T47D (cell line): ENCODE data around the gene CSRP3.

Experiments used
- DNase-seq, 2 experiments: peaks; one replicate each; pipeline versions ENCODE4 v3.0.0 to v3.0.0-alpha.2; 2011 to 2012; ENCODE audit warnings: low read depth in 1 of 2, low spot score in 1 of 2
- JUND ChIP-seq: IDR thresholded peaks from 2 replicates; pipeline ENCODE4 v1.6.1; 2012; ENCODE audit warnings: low read depth
- in situ Hi-C: cut with HindIII; loops from 2 replicates; pipeline ENCODE4 v1.10.0; 2016; ENCODE audit warnings: low sequenced_read_pairs, low pct_unique_long_range_greater_than_20kb

Gene CSRP3

GRCh38 chr11:19216709-19217374 lies 15.1 kb upstream of the CSRP3 start:
- TF ChIP-seq JUND: no peak
- peak; percentile 13 to 85 for DNase-seq
- in situ Hi-C loops: no loop called here

GRCh38 chr11:19216021-19216420 lies 14.2 kb upstream of the CSRP3 start:
- in situ Hi-C loops: no loop called here
- DNase-seq: no peak
- no peak for TF ChIP-seq JUND

GRCh38 chr11:19209617-19210370 lies 8.0 kb upstream of the CSRP3 start:
- no peak for DNase-seq
- TF ChIP-seq JUND: no peak
- in situ Hi-C loops: no loop called here

- no peak for TF ChIP-seq JUND
- in situ Hi-C loops: no loop called here
- DNase-seq: no peak
Measured at GRCh38 chr11:19208959-19209546, 7.3 kb upstream of the CSRP3 start.

- DNase-seq: no peak
- in situ Hi-C loops: no loop called here
- TF ChIP-seq JUND: no peak
Measured at GRCh38 chr11:19208181-19208580, 6.4 kb upstream of the CSRP3 start.

GRCh38 chr11:19204836-19205235 lies 3.1 kb upstream of the CSRP3 start:
- no peak for DNase-seq
- no peak for TF ChIP-seq JUND
- in situ Hi-C loops: no loop called here

GRCh38 chr11:19200410-19201201 lies 1.2 kb downstream of the CSRP3 start:
- peak in 1 of 2 experiments; percentile 83 for DNase-seq
- no peak for TF ChIP-seq JUND
- in situ Hi-C loops: no loop called here

GRCh38 chr11:19199771-19200170 lies 2.0 kb downstream of the CSRP3 start:
- TF ChIP-seq JUND: no peak
- in situ Hi-C loops: no loop called here
- DNase-seq: no peak

GRCh38 chr11:19199048-19199447 lies 2.7 kb downstream of the CSRP3 start:
- no peak for DNase-seq
- no peak for TF ChIP-seq JUND
- in situ Hi-C loops: no loop called here

- in situ Hi-C loops: no loop called here
- no peak for TF ChIP-seq JUND
- no peak for DNase-seq
Measured at GRCh38 chr11:19196432-19196831, 5.4 kb downstream of the CSRP3 start.

GRCh38 chr11:19194620-19195308 lies 7.0 kb downstream of the CSRP3 start:
- in situ Hi-C loops: no loop called here
- TF ChIP-seq JUND: no peak
- DNase-seq: no peak

GRCh38 chr11:19193916-19194315 lies 7.9 kb downstream of the CSRP3 start:
- no peak for TF ChIP-seq JUND
- no peak for DNase-seq
- in situ Hi-C loops: no loop called here
